SK-N-SH treated with all-trans-retinoic acid at 6 μM for 48 hours (cell line): Measurements from ENCODE around the gene IL15RA.

ENCODE experiments used
- ARNTL ChIP-seq: fragments of 450-650 bp; formaldehyde crosslinking; IDR thresholded peaks from 2 replicates; pipeline ENCODE4 v1.5.0; 2020; ENCODE audit warnings: low read depth, mild to moderate bottlenecking, moderate library complexity, borderline replicate concordance
- OSR1 ChIP-seq: fragments of 250-450 bp; sonication (Bioruptor Pico); IDR thresholded peaks from 2 replicates; pipeline ENCODE4 v1.8.0; 2022; ENCODE audit warnings: moderate library complexity, mild to moderate bottlenecking, inconsistent platforms
- PPARA ChIP-seq: fragments of 250-450 bp; sonication (Bioruptor Pico); IDR thresholded peaks from 2 replicates; pipeline ENCODE4 v1.5.0; 2020; ENCODE audit warnings: mild to moderate bottlenecking, borderline replicate concordance
- RARB ChIP-seq: fragments of 250-450 bp; sonication (Bioruptor Pico); IDR thresholded peaks from 2 replicates; pipeline ENCODE4 v1.8.0; 2021; ENCODE audit warnings: mild to moderate bottlenecking, moderate library complexity
- TCF4 ChIP-seq: fragments of 250-450 bp; sonication (Bioruptor Pico); IDR thresholded peaks from 2 replicates; pipeline ENCODE4 v1.8.0; 2021; ENCODE audit warnings: mild to moderate bottlenecking, moderate library complexity, borderline replicate concordance
- TSHZ2 ChIP-seq: fragments of 250-450 bp; sonication (Bioruptor Pico); IDR thresholded peaks from 2 replicates; pipeline ENCODE4 v1.5.0; 2020; ENCODE audit warnings: mild to moderate bottlenecking, moderate library complexity
- ZC3H10 ChIP-seq: fragments of 250-450 bp; sonication (Bioruptor Pico); IDR thresholded peaks from 2 replicates; pipeline ENCODE4 v1.5.1; 2021; ENCODE audit warnings: mild to moderate bottlenecking, moderate library complexity
- ZFP3 ChIP-seq: fragments of 250-450 bp; sonication (Bioruptor Pico); IDR thresholded peaks from 2 replicates; pipeline ENCODE4 v1.5.0; 2020; ENCODE audit warnings: mild to moderate bottlenecking, moderate library complexity
- TF ChIP-seq, protein P1 (sequence below): fragments of 250-450 bp; sonication (Bioruptor Pico); IDR thresholded peaks from 2 replicates; pipeline ENCODE4 v1.8.0; 2020; ENCODE audit warnings: mild to moderate bottlenecking, moderate library complexity, borderline replicate concordance
- TF ChIP-seq, protein P2 (sequence below): fragments of 250-450 bp; sonication (Bioruptor Pico); IDR thresholded peaks from 2 replicates; pipeline ENCODE4 v1.8.0; 2021; ENCODE audit warnings: low read depth, mild to moderate bottlenecking, moderate library complexity, borderline replicate concordance
- TF ChIP-seq, protein P3 (sequence below): fragments of 250-450 bp; sonication (Bioruptor Pico); IDR thresholded peaks from 2 replicates; pipeline ENCODE4 v1.5.1; 2021; ENCODE audit warnings: mild to moderate bottlenecking, moderate library complexity

DNA sequence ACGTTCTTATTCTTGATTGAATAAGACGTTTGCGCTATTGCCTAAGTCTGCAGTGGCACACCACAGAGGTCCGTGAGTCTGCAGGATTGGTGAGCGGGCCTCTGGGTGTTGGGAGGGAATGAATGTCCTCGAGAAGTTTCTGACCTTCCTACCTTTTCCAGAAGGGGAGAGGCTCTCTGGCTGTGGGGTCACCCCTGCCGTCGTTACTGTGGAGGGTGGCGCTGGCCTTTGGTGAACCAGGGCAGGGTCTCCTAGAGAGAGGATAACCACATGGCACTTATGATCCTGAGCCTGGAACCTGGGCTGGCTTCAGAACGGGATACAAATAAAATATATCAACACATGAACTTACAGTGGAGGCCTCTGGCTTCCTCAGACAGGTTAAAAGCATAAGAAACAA lies 13.8 kb downstream of the IL15RA start:
- TF ChIP-seq ARNTL (CRISPR knock-in tag): no peak
- TF ChIP-seq TSHZ2: no peak
- TF ChIP-seq, protein P1, sequence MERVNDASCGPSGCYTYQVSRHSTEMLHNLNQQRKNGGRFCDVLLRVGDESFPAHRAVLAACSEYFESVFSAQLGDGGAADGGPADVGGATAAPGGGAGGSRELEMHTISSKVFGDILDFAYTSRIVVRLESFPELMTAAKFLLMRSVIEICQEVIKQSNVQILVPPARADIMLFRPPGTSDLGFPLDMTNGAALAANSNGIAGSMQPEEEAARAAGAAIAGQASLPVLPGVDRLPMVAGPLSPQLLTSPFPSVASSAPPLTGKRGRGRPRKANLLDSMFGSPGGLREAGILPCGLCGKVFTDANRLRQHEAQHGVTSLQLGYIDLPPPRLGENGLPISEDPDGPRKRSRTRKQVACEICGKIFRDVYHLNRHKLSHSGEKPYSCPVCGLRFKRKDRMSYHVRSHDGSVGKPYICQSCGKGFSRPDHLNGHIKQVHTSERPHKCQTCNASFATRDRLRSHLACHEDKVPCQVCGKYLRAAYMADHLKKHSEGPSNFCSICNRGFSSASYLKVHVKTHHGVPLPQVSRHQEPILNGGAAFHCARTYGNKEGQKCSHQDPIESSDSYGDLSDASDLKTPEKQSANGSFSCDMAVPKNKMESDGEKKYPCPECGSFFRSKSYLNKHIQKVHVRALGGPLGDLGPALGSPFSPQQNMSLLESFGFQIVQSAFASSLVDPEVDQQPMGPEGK: no peak
- TF ChIP-seq ZFP3 (CRISPR knock-in tag): no peak
- TF ChIP-seq RARB (CRISPR knock-in tag): no peak
- TF ChIP-seq, protein P2, sequence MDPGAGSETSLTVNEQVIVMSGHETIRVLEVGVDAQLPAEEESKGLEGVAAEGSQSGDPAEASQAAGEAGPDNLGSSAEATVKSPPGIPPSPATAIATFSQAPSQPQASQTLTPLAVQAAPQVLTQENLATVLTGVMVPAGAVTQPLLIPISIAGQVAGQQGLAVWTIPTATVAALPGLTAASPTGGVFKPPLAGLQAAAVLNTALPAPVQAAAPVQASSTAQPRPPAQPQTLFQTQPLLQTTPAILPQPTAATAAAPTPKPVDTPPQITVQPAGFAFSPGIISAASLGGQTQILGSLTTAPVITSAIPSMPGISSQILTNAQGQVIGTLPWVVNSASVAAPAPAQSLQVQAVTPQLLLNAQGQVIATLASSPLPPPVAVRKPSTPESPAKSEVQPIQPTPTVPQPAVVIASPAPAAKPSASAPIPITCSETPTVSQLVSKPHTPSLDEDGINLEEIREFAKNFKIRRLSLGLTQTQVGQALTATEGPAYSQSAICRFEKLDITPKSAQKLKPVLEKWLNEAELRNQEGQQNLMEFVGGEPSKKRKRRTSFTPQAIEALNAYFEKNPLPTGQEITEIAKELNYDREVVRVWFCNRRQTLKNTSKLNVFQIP (CRISPR knock-in tag): no peak
- no peak for TF ChIP-seq ZC3H10
- TF ChIP-seq, protein P3, sequence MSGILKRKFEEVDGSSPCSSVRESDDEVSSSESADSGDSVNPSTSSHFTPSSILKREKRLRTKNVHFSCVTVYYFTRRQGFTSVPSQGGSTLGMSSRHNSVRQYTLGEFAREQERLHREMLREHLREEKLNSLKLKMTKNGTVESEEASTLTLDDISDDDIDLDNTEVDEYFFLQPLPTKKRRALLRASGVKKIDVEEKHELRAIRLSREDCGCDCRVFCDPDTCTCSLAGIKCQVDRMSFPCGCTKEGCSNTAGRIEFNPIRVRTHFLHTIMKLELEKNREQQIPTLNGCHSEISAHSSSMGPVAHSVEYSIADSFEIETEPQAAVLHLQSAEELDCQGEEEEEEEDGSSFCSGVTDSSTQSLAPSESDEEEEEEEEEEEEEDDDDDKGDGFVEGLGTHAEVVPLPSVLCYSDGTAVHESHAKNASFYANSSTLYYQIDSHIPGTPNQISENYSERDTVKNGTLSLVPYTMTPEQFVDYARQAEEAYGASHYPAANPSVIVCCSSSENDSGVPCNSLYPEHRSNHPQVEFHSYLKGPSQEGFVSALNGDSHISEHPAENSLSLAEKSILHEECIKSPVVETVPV (CRISPR knock-in tag): no peak
- no peak for TF ChIP-seq TCF4 (CRISPR knock-in tag)
- TF ChIP-seq PPARA (CRISPR knock-in tag): no peak
- TF ChIP-seq OSR1 (CRISPR knock-in tag): no peak
